ENCODE data around the gene CRIP2.

Gene CRIP2

GRCh38 chr14:105465209-105466031 lies 9.2 kb upstream of the CRIP2 start:
- TF ChIP-seq, protein P1, sequence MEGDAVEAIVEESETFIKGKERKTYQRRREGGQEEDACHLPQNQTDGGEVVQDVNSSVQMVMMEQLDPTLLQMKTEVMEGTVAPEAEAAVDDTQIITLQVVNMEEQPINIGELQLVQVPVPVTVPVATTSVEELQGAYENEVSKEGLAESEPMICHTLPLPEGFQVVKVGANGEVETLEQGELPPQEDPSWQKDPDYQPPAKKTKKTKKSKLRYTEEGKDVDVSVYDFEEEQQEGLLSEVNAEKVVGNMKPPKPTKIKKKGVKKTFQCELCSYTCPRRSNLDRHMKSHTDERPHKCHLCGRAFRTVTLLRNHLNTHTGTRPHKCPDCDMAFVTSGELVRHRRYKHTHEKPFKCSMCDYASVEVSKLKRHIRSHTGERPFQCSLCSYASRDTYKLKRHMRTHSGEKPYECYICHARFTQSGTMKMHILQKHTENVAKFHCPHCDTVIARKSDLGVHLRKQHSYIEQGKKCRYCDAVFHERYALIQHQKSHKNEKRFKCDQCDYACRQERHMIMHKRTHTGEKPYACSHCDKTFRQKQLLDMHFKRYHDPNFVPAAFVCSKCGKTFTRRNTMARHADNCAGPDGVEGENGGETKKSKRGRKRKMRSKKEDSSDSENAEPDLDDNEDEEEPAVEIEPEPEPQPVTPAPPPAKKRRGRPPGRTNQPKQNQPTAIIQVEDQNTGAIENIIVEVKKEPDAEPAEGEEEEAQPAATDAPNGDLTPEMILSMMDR (IDR thresholded peaks at IDR 0.05; ENCODE audit: extremely low read depth, missing control alignments), result no peak
- DNase-seq (ENCODE audit: low spot score), result no peak

DNA sequence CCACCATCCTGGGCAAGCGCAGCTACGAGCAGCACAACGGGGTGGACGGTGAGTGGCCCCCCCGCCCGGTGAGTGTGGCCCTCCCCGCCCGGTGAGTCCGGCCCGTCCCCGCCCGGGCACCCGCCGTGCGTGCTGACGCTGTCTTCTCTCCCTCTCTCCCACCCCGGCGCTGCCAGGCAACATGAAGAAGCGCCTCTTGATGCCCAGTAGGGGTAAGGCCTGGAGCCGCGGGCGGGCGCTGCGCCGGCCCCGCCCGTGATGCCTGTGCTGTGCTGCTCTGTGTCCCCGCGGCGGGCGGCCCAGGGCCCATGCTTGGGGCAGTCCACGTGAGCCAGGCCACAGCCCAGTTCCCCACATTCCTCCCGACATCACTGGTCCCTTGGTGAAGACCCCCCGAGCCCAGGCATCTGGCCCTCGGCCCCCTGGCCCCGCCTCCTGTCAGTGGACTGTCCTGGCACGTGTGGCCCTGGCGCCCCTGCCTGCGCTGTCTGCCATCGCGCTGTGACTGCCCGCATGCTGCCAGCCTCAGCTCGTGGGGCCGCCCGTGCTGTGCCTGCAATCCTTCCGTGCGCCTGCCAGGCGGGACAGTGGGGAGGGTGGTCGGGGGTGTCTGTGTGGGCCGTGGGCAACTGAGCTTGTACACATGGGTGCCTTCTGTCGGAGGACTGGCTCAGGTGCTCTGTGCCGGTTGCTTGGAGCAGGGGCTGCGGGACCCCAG lies 7.9 kb upstream of the CRIP2 start:
- TF ChIP-seq, protein P1 (IDR thresholded peaks at IDR 0.05; ENCODE audit: extremely low read depth, missing control alignments), result no peak
- no peak for DNase-seq (ENCODE audit: low spot score)

DNA sequence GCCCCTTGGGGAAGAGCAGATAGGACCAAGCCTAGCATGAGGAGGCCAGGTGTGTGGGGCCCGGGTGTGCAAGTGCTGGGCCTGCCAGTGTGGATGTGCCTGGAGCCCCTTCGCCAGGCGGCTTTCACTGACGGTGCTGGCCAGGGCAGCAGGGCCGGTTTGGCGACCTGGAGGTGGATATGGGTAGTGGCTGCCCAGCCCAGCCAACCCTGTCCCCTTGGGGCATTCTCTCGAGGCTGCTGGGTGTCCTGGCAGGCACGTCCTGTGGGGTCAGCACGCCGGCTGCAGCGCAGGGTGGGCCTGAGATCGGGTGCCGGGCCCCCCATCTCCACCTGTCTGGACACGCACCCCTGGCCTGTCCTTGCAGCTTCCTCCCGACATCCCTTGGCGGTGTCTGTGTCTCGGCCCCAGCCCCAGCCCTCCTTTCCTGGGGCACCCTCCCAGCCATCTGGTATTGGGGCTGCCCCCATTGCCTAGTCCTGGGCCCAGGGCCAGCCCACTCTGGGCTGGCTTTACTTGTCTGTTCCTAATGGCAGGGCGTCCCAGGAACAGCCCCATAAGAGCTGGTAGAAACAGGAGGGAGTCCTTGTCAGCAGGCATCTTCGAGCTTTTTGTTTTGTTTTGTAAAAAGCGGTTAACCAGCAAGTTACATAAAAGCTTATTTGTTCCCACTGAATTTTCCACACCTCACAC lies 7.2 kb upstream of the CRIP2 start:
- no peak for DNase-seq (ENCODE audit: low spot score)
- TF ChIP-seq, protein P1 (IDR thresholded peaks at IDR 0.05; ENCODE audit: extremely low read depth, missing control alignments), result no peak

DNA sequence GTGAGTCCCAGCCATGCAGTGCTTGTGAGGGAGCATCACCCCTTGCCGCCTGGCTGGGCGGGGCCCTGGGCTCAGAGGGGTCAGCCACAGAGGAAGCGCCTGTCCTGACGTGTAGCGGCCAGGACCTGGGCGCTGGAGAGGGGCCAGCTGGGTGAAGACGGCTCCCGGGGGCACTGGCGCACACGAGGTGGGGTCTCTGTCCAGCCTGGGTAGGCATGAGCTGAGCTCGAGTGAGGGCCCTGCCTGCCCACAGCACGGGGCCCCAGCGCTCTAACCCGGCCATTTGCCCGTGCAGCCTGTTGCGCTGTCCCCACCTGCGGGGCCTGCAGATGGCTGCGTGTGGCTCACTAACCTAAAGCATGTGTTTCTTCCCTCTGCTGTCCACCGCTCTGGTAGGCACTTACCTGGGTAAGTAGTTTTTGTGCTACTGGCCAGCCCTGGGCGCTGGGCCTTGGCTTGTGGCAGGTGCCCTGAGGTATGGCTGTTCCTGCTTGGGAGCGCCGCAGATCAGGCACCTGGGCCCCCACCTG lies 6.6 kb upstream of the CRIP2 start:
- TF ChIP-seq, protein P1 (IDR thresholded peaks at IDR 0.05; ENCODE audit: extremely low read depth, missing control alignments), result no peak

DNA sequence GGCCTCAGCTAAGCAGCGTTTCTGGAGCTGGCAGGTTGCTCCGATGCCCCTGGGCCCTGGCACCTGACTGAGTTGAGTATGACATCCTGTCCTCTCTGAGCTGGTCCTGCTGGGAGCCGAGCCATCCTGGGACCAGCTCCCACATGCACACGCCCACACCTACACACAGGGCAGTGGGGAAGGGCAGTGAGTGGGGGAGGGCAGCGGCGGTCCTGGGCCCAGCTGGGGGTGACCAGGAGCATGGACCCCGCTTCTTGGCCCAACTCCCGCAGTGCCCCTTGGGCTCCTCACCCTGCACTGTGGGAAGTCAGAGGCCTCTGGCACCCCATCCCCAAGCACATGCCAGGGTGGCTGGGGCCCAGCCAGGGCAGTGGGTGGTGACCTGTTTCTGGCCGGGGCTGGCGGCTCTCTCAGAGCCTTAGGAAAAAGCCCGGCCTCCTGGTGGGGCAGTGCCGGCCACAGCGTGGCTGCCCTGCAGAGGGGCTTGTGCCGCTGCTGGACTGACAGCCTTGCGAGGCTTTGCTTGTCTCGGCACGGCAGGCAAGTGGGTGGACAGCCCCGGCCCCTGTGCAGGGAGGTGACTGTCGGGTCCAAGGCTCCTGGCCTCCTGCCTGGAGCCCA lies 5.9 kb upstream of the CRIP2 start:
- no peak for DNase-seq (ENCODE audit: low spot score)
- TF ChIP-seq, protein P1 (IDR thresholded peaks at IDR 0.05; ENCODE audit: extremely low read depth, missing control alignments), result no peak

More for the DNA sequence above, 6.6 kb upstream of the CRIP2 start:
- DNase-seq (ENCODE audit: low spot score), result no peak

DNA sequence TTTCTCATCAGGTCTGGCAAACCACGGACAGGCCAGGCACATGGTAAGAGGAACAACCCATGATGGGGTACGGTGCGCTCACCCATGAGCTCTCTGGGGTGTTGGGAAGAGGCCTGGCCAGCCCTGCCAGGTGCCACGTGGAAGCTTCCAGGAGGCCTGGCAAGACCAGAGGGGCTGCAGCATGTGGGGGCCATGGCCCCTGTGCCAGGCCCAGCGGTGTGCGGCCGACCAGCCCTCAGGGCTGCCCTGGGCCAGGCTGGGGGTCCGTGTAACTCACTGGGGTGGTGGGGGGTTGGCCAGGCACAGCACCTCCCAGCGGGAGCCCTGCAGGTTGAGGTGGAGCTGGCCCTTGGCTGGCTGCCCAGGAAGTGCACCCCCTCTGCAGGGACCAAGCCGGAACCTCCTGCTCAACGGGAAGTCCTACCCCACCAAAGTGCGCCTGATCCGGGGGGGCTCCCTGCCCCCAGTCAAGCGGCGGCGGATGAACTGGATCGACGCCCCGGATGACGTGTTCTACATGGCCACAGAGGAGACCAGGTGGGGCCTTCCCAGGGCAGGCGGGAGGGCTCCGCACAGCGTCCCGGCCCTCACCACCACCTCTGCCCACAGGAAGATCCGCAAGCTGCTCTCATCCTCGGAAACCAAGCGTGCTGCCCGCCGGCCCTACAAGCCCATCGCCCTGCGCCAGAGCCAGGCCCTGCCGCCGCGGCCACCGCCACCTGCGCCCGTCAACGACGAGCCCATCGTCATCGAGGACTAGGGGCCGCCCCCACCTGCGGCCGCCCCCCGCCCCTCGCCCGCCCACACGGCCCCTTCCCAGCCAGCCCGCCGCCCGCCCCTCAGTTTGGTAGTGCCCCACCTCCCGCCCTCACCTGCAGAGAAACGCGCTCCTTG lies 4.9 kb upstream of the CRIP2 start:
- DNase-seq (ENCODE audit: low spot score), result no peak

More for the DNA sequence above, 4.9 kb upstream of the CRIP2 start:
- TF ChIP-seq, protein P1 (IDR thresholded peaks at IDR 0.05; ENCODE audit: extremely low read depth, missing control alignments), result no peak

Data from GM20000 (cell line).